Breast epithelium (tissue), 3 donors: Measurements from ENCODE around the gene ADAM22.

Experiments used
- POLR2A ChIP-seq: fragments of 450-650 bp; IDR thresholded peaks from one replicate; pipeline ENCODE4 v1.6.1; 2016; ENCODE audit warnings: antibody characterized with exemption, mild to moderate bottlenecking, moderate library complexity
- TF ChIP-seq, protein P1 (sequence below), 3 donors: fragments of 450-650 bp; IDR thresholded peaks; one replicate each; pipeline ENCODE4 v1.5.1; 2016 to 2017; ENCODE audit warnings: antibody characterized with exemption in 3 of 3, mild to moderate bottlenecking in 3 of 3, moderate library complexity in 3 of 3

DNA sequence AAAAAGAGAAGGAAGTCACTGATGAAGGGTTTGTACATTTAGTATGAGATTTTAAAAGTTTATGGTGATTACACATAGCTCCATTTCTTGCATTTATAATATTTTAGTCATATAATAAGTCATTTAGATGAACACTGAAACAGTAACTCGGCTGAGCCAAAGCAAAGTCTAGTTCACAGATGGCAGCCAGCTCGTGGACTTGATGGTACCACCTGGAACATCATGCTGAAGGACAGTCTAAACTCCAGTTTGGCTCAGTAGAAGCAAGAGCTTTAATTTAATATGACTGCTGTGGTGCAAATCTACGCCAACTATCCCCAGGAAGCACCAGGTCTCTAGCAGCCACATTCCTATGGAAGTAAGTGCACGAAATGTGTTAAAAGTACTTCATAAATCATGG lies 269.4 kb downstream of the ADAM22 start:
- TF ChIP-seq, protein P1, sequence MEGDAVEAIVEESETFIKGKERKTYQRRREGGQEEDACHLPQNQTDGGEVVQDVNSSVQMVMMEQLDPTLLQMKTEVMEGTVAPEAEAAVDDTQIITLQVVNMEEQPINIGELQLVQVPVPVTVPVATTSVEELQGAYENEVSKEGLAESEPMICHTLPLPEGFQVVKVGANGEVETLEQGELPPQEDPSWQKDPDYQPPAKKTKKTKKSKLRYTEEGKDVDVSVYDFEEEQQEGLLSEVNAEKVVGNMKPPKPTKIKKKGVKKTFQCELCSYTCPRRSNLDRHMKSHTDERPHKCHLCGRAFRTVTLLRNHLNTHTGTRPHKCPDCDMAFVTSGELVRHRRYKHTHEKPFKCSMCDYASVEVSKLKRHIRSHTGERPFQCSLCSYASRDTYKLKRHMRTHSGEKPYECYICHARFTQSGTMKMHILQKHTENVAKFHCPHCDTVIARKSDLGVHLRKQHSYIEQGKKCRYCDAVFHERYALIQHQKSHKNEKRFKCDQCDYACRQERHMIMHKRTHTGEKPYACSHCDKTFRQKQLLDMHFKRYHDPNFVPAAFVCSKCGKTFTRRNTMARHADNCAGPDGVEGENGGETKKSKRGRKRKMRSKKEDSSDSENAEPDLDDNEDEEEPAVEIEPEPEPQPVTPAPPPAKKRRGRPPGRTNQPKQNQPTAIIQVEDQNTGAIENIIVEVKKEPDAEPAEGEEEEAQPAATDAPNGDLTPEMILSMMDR (IDR thresholded peaks at IDR 0.05), result no peak
- TF ChIP-seq POLR2A, result no peak
